NCI-H1105 (cell line): ENCODE data around the gene TAP2.
"Not testable (repeated sequence)": the region's sequence is repeated elsewhere in the genome, so short reads cannot be mapped to it uniquely, and the experiment has no call there.

Experiments
- DNase-seq: peaks from one replicate; lab custom pipeline; 2025; lab: John Stamatoyannopoulos, UW

Gene TAP2

DNA sequence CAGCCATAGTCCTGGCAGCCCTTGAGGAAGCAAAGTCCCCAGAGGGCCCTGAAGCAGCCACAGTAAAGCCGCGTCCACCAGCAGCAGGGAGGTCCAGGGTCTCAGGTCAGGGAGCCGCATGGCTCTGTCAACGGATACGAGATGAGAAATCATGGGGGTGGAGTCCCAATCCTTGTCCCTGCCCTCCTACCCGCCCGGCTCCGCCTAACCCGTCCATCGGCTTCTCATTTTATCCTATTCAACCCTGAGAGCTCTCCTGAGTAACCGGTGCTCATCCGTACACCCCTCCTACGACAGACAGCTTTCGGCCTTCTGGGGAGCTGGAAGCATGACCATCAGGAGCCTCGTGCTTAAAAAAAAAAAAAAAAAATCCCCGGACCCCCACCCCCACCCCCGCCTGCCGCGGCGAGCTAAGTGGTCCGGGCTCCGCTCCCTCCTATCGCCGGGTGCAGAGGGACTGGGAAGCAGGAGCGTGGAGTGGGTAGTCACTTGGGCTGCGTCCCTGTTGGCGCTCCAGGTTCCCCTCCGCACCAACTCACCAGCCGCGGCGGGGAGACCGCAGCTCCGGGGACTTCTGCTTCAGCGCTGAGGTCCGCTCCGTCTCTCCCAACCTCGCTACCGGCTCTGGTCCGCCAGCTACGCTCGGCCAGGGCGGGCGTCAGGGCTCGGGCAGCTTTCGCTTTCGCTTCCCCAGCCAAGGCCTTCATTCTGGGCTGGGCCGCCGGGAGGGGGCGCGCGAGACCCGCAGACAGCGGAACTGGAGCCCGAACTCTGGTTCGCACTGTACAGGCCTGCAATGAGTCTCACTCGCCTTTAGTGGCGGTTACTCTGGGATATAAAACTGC is at the start of gene TAP2:
Gene TAP2, minus strand, starts transcription at position 626 of the 845 bp plus-strand sequence. Its CDS starts 506 bp downstream, at position 120.
- DNase-seq: peak; percentile 84

DNA sequence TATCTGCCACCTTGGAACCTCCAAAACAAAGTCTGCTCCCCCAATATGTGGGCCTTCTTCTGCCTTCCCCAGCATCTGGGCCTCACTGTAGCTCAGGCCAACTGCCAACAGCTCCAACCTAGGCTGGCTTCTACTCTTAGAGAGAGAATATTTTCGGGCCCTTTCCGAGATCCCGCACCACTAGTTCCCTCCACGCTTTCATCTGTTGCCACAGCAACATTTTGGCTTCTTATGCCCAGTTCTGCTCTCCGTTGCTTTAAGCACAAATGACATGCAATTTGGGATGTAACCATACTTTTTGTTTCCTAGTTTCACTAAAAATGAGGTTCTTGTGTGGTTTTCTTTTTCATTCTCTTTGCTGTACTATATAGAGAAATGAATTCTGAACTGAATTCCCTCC is 49.1 kb upstream of the TAP2 start:
- DNase-seq: no peak

- no peak for DNase-seq
These were observed 48.3 kb upstream of the TAP2 start for GRCh38 chr6:32886681-32887383.

DNA sequence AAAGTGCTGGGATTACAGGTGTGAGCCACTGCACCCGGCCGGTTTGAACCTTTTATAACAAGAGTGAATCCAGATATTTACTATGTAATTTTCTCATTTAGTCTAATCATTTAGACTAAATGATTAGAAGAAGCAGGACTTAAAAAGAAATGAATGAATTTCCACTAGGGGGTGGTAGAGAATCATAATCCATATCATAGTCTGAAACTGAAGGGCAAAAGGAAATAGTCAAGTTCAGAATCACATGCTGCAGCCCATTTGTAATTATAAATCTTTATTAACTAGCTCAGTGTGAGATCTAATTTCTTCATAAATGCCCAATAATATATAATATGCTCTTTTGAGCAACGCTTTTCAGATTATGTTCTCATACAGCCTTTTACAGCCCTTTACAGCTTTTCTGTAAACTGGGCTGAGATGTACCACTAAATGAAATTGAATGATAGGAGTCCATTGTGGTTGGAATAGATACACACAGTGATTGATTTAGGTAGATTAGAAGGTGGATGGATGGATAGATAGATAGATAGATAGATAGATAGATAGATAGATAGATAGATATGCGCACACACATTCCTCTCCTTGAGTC is 47.3 kb upstream of the TAP2 start:
- peak; percentile 64 for DNase-seq

- no peak for DNase-seq
These were observed 45.2 kb upstream of the TAP2 start for GRCh38 chr6:32883789-32884188.

DNA sequence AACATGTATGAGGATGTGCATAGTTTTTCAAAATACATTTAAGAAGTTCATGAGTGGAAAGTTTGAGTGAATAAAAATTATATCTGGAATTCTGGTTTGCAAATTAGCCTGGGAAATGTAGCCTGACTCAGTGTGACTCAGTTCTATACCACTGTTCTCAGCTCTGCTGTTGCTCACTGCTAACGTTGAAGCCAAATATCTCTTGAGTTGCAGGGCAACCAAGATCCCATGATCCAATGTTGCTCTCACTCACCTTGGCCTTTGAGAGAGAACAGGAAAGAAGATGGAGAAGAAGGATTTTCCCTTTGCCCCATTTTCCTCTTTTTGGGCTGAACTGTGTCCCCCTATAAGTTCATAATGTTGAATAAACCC is 44.3 kb upstream of the TAP2 start:
- DNase-seq: no peak

- not testable (repeated sequence) for DNase-seq
These were observed 42.4 kb upstream of the TAP2 start for GRCh38 chr6:32880962-32881361.

GRCh38 chr6:32879691-32880090 is 41.2 kb upstream of the TAP2 start:
- no peak for DNase-seq

DNA sequence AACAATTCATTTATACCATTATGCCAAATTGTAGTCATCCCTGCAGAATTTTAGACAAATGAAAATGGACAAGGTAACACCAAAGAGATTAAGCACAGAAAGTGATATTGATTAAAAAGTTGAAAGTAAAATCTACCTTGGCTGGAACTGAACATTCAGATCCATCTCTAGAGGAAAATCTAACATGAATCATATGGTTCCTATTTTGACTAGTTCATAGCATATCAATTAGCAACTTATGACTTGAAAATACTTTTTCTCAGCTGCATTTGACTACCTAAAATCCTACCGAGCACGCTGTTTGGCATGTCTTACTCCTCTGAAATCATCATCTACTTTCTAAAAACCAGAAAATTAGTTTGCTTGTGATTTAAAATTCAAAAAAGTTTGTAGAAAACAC is 38.1 kb upstream of the TAP2 start:
- DNase-seq: no peak

DNA sequence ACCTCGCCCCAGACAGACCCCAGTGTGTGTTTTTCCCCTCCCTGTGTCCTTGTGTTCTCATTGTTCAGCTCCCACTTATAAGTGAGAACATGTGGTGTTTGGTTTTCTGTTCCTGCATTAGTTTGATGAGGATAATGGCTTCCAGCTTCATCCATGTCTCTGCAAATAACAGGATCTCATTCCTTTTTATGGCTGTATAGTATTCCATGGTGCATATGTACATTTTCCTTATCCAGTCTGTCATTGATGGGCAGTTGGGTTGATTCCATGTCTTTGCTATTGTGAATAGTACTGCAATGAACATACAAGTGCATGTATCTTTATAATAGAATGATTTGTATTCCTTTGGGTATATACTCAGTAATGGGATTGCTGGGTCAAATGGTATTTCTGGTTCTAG is 35.4 kb upstream of the TAP2 start:
- not testable (repeated sequence) for DNase-seq

GRCh38 chr6:32868257-32868788 is 29.8 kb upstream of the TAP2 start:
- peak; percentile 61 for DNase-seq

DNA sequence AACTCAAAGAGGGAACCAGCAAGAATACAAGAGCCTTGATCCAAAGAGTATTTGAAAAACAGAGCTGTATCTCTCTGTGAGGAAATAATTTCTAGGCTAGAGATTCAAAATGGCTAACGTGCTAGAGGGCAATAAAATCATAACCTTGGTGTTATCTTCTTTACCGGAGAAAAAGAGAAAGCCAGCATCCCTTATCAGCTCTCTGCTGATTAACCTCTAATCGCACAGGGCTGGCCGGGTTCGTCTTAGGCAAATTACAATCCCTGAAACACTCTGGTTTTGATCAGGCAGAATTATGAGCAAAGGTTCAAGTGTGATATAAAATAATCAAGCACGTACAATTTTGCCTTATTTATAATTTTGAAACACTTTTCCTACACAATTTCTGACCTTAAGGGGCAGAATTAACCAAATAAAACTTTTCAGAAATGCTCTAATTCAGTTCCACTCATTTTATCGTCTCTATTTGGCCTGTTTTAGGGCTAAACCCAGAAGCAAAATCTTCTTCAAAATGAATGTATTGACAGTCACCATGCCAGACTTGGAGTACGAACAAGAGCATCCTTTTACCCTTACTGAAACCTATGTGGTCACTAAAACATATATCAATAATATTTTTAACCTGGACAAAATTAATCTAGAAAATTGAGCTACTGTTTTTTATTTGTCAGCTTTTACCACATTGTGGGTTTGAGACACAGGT is 29.2 kb upstream of the TAP2 start:
- DNase-seq: no peak

DNA sequence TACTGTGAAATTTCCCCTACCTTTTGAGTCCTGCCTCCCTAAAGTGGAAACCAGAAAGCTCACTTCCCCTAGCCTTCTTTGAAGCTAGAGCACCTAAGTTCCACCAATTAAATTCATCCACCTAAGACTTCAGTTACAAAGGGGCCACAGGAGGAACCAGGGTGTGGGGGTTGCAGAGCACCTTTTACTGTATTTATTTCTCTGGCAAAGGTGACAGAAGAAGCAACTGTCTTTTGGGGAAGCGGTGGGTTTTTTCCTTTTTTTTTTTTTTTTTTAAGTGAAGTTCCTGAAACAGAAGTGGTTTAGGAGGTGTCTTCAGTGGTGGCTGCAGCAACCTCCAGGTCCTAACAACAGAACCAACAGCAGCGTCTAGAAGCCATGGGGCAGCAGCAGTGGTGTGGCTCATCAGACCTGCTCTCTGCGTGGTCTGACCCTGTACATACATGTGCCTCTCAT is 28.5 kb upstream of the TAP2 start:
- no peak for DNase-seq

DNA sequence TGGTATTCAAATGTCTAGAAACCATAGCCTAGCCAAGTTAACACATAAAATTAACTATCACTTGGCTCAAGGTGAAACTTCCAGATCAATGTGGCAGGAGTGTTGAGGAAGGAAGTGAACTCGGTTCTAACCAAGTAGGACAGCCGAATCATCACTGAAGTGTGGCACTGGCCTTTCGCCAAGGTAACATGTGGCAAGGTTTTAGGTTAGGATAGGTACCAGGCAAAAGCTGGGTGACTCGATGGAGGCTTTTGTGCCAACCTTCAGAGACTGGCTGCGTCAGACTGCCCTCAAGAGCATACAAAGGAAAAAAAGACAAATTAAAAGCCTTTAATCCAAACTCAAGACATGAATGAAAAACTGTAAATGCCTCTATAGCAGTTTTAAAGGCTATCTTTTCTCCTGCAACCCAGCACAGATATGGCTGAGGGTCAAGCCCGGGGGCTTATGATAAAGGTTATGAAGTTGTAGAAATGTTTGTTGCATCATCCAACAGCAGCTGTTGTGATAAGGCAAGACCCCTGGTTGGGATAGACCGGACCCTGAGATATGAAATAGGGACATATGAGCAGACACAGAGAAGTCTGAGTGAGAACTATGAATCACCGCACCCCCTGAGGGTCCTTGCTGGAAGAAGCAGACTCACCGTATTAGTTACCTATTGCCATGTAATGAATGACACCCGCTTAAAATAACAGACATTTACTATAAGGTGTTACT is 27.3 kb upstream of the TAP2 start:
- DNase-seq: no peak

DNA sequence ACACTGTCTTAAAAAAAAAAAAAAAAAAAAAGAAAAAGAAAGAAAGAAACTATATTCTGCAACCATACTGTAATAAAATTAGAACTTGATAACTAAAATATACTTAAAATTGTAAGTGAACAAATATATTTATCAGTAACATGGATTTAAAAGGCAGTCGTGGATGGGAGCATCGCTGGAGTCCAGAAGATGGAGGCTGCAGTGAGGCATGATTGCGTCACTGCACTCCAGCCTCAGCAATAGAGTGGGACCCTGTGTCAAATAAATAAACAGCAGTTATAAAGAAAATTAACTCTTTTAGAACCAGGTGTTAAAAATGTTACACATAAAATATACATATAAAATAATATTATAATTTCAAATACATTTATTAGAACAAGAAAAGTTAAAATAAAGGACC is 24.2 kb upstream of the TAP2 start:
- no peak for DNase-seq

- no peak for DNase-seq
These were observed 22.1 kb upstream of the TAP2 start for GRCh38 chr6:32860674-32861073.

DNA sequence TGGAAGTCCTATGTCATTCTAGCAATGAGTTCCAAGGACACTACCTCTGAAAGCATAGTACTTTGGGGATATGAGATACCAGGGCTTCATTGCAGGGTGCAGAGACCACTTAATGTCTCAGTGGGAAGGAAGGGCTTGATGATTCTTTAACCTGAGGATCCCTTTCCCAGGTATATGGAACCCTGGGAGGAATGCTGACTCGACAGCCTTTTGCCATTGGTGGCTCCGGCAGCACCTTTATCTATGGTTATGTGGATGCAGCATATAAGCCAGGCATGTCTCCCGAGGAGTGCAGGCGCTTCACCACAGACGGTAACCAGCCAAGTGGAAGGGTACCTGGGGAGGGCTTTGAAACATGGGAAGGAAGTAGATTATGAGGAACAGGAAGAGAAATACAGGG is 19.7 kb upstream of the TAP2 start:
- DNase-seq: no peak

DNA sequence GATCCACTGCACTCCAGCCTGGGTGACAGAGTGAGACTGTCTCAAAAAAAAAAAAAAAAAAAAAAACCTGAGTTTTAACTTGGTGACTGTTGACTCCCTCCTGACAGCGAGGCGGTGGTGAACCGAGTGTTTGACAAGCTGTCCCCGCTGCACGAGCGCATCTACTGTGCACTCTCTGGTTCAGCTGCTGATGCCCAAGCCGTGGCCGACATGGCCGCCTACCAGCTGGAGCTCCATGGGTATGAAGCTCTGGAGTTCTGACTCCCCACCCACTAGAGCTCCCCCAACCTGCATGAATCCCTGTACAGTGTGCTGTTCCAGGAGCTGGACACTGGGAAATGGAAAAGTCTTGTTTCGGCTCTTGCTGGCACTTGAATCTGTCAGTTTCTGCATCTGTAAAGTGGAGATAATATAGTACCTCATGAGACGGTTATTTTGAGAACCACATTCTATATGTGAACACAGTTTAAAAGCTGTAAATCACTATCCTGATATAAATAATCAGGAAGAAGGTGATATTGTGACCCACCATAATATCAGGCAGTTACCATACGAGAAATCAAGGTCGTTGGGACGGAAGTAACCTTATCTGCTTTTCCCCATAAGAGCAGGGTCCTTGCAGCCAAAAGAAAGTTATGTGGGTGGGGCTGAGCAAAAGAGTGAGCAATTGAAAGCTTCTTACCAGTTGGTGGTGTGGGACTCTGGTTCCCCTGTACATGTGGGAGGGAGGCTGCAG is 18.8 kb upstream of the TAP2 start:
- no peak for DNase-seq

GRCh38 chr6:32855467-32856174 is 17.1 kb upstream of the TAP2 start:
- DNase-seq: no peak
